Esophagus squamous epithelium (tissue), 5 donors: ENCODE measurements around the gene ANKRD39. TPM values are rescaled to one million over a fixed set of nuclear protein-coding genes. Genes with fewer than 3 reads are reported as not detected.

Experiments
- DNase-seq: peaks from one replicate; lab custom pipeline; 2025; lab: John Stamatoyannopoulos, UW
- H3K27ac ChIP-seq, 4 donors: fragments of 200-600 bp; sonication (generic); one replicate each; pipeline ENCODE4 v1.5.1; 2016 to 2019; ENCODE audit warnings: mild to moderate bottlenecking in 1 of 4
- H3K27me3 ChIP-seq, 4 donors: fragments of 200-600 bp; sonication (generic); 1 replicate in 3 of 4; 2 replicates in 1 of 4; pipeline versions ENCODE4 v1.5.1 to v1.6.0; 2017 to 2021; ENCODE audit warnings: antibody characterized with exemption in 1 of 4
- H3K36me3 ChIP-seq, 3 donors: fragments of 200-600 bp; sonication (generic); one replicate each; pipeline ENCODE4 v1.5.1; 2016 to 2019
- H3K4me1 ChIP-seq, 3 donors: fragments of 200-600 bp; sonication (generic); one replicate each; pipeline ENCODE4 v1.5.1; 2017 to 2019
- H3K4me3 ChIP-seq, 4 donors: fragments of 200-600 bp; sonication (generic); 1 replicate in 3 of 4; 2 replicates in 1 of 4; pipeline ENCODE4 v1.5.1; 2016 to 2019; ENCODE audit warnings: mild to moderate bottlenecking in 2 of 4, moderate library complexity in 1 of 4
- H3K9me3 ChIP-seq, 3 donors: fragments of 200-600 bp; sonication (generic); one replicate each; pipeline ENCODE4 v1.5.1; 2016 to 2019
- POLR2A ChIP-seq, 4 donors: fragments of 450-650 bp; IDR thresholded peaks; one replicate each; pipeline ENCODE4 v1.6.1; 2017; ENCODE audit warnings: antibody characterized with exemption in 4 of 4, mild to moderate bottlenecking in 4 of 4, moderate library complexity in 3 of 4
- WGBS, 2 donors: methylation state at CpG; one replicate each; pipeline ENCODE4 v1.1.5; 2018; 5-methylcytosine and 5-hydroxymethylcytosine counted together
- intact Hi-C: fragments of 100-400 bp; cut with DNase I; formaldehyde crosslinking; loops from one replicate; pipeline ENCODE4 v1.15.0; 2022
- total RNA-seq, 4 donors: library from RNA; depleted of rRNA; stranded (reverse); fragments of >200 nt; gene quantifications; one replicate each; pipeline ENCODE4 v1.1.0, GENCODE V29; 2016
- TF ChIP-seq, protein P1 (sequence below), 6 experiments: fragments of 450-650 bp in 4 of 6; fragments of 200-600 bp in 2 of 6; sonication (generic) in 2 of 6; IDR thresholded peaks; one replicate each; pipeline ENCODE4 v1.5.1; 2016 to 2019; ENCODE audit warnings: antibody characterized with exemption in 6 of 6, mild to moderate bottlenecking in 4 of 6, moderate library complexity in 4 of 6
- donor health status: DM: yes; HTN: yes; CAD: no.

ANKRD39 gene
- total RNA-seq, 4 donors from 2014 or later = 7.1 to 17.2 (median 14.0) TPM

- Histone ChIP-seq H3K27me3 (no peaks in the 10 kb centered on the region), H3K4me3 (peak within 1 kb of the TSS; percentile 63 to 91 (median 75)), H3K9me3 (no peaks in the 10 kb centered on the region), H3K27ac (peak within 1 kb of the TSS; percentile 87 to 99 (median 94)), H3K36me3 (peaks cover 0 to 25% (median 3%) of the 10 kb centered on the region in 3 donors), H3K4me1 (peaks cover 23 to 51% (median 32%) of the 10 kb centered on the region in 3 donors)
- WGBS, 2 donors = no CpG with 5 or more reads among the region's 103 CpGs
- TF ChIP-seq, protein P1, sequence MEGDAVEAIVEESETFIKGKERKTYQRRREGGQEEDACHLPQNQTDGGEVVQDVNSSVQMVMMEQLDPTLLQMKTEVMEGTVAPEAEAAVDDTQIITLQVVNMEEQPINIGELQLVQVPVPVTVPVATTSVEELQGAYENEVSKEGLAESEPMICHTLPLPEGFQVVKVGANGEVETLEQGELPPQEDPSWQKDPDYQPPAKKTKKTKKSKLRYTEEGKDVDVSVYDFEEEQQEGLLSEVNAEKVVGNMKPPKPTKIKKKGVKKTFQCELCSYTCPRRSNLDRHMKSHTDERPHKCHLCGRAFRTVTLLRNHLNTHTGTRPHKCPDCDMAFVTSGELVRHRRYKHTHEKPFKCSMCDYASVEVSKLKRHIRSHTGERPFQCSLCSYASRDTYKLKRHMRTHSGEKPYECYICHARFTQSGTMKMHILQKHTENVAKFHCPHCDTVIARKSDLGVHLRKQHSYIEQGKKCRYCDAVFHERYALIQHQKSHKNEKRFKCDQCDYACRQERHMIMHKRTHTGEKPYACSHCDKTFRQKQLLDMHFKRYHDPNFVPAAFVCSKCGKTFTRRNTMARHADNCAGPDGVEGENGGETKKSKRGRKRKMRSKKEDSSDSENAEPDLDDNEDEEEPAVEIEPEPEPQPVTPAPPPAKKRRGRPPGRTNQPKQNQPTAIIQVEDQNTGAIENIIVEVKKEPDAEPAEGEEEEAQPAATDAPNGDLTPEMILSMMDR (IDR thresholded peaks at IDR 0.05) = peak; percentile 48 to 77 (median 66)
- TF ChIP-seq POLR2A (IDR thresholded peaks at IDR 0.05) = peak in 3 of 4 donors; percentile 26 to 88 (median 70)
- peak; percentile 60 for DNase-seq
- intact Hi-C loops = loop anchor here (5.0 kb wide), 1 partner anchor 36 kb away; no protein-coding TSS in a partner anchor
These were observed 41.5 kb downstream of the ANKRD39 start, which contains the start of gene CNNM3 for GRCh38 chr2:96816127-96816835. CNNM3 (plus strand) TSS chr2:96816268; CDS start chr2:96816278, 10 bp downstream.

DNA sequence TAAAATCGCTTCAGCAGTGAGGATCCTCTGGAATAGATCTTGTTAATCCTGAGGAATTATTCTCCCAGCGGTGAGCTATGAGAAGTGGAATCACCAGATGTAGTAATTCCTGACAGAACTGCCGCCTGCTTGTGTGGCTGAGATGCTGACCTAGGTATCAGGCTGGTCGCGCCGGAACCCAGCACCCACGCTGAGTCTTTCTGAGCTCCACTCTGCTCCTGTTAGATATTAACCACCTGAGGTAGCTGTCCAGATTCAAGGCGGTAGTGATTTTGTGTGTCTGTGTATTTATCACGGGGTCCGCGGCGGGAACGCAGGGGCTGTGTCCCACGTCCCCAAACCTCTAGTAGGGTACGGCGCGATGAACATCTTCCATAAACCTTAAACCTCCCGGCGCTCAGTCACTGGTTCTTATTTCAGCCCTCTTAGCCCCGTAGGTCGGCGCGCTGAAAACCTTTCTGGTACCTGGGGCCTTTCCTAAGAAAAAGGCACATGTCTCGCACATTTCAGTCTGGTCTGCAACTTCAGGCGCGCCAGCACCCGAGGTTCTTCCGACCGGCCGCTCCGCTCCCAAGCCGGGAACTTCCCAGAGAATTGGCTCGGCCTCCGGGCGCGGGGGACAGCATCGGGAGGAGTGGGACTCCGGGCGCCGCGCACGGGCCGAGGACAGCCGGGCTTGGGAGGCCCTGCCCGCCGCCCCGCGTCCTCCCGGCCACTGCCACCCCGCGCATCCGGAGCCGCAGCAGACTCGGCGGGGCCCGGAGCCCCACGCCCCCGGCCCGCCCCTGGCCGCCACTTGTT, 42.3 kb downstream of the ANKRD39 start:
- intact Hi-C loops = loop anchor here (5.0 kb wide), 1 partner anchor 37 kb away; no protein-coding TSS in a partner anchor
- Histone ChIP-seq H3K9me3 (no peaks in the 10 kb centered on the region), H3K27ac (peak overlapping the region; percentile 87 to 99 (median 94)), H3K27me3 (no peaks in the 10 kb centered on the region), H3K4me3 (peak overlapping the region; percentile 63 to 91 (median 75)), H3K36me3 (peaks cover 0 to 32% (median 0%) of the 10 kb centered on the region in 3 donors), H3K4me1 (peaks cover 20 to 44% (median 32%) of the 10 kb centered on the region in 3 donors)
- DNase-seq = no peak
- TF ChIP-seq, protein P1 (IDR thresholded peaks at IDR 0.05) = peak in 1 of 6 experiments; percentile 9
- no peak for TF ChIP-seq POLR2A (IDR thresholded peaks at IDR 0.05)
- WGBS, 2 donors = 2% methylated on average over 18 to 24 of the region's 60 CpGs

GRCh38 chr2:96813656-96814055, 44.2 kb downstream of the ANKRD39 start:
- Histone ChIP-seq H3K27ac (no peak overlapping the region), H3K36me3 (peaks cover 0 to 39% (median 5%) of the 10 kb centered on the region in 3 donors), H3K4me1 (peaks cover 11 to 25% (median 19%) of the 10 kb centered on the region in 3 donors), H3K9me3 (no peaks in the 10 kb centered on the region), H3K4me3 (no peak overlapping the region), H3K27me3 (no peaks in the 10 kb centered on the region)
- DNase-seq = no peak
- TF ChIP-seq POLR2A (IDR thresholded peaks at IDR 0.05) = no peak
- TF ChIP-seq, protein P1 (IDR thresholded peaks at IDR 0.05) = no peak
- intact Hi-C loops = no loop called here
- 75 to 88% methylated on average over 4 of the region's 4 CpGs for WGBS, 2 donors

DNA sequence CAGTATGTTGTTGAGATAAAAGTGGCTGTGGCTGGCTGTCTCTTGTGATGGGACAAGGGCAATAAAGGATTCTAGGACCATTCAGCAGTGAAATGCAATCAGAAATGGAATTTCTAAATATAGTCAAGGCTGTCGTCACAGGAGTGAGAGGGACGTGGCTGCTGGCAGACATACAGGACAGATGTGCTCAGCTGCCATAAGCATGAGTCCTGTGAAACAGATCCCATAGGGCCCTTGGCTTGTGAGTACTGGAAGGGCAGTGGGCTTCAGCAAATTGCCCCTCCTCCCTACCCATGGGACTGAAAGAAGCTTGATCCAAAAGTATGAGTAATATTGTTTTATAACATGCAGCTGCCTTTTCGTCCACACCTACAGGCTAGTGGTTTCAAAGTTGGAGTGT, 45.9 kb downstream of the ANKRD39 start:
- 37 to 56% methylated on average over 3 of the region's 3 CpGs for WGBS, 2 donors
- H3K27me3 ChIP-seq = no peaks in the 10 kb centered on the region
- peaks cover 0 to 40% (median 5%) of the 10 kb centered on the region in 3 donors for H3K36me3 ChIP-seq
- no peak overlapping the region for H3K27ac ChIP-seq
- intact Hi-C loops = no loop called here
- TF ChIP-seq, protein P1 (IDR thresholded peaks at IDR 0.05) = no peak
- TF ChIP-seq POLR2A (IDR thresholded peaks at IDR 0.05) = no peak
- H3K4me3 ChIP-seq = no peak overlapping the region
- H3K9me3 ChIP-seq = no peaks in the 10 kb centered on the region
- DNase-seq = no peak
- peaks cover under 1 to 8% (median 3%) of the 10 kb centered on the region in 3 donors for H3K4me1 ChIP-seq
